Breast epithelium (tissue), 3 donors: ENCODE results near the gene TIMM10B.

Source experiments
- CTCF ChIP-seq, 3 donors: fragments of 450-650 bp; IDR thresholded peaks; one replicate each; pipeline ENCODE4 v1.5.1; 2016 to 2017; ENCODE audit warnings: antibody characterized with exemption in 3 of 3, mild to moderate bottlenecking in 3 of 3, moderate library complexity in 3 of 3
- POLR2A ChIP-seq: fragments of 450-650 bp; IDR thresholded peaks from one replicate; pipeline ENCODE4 v1.6.1; 2016; ENCODE audit warnings: antibody characterized with exemption, mild to moderate bottlenecking, moderate library complexity
- POLR2AphosphoS5 ChIP-seq, 3 donors: sonication (generic); formaldehyde crosslinking; IDR thresholded peaks; one replicate each; pipeline ENCODE4 v1.6.1; 2017; ENCODE audit warnings: antibody characterized with exemption in 3 of 3

- TF ChIP-seq CTCF (IDR thresholded peaks at IDR 0.05) (no peak), POLR2AphosphoS5 (IDR thresholded peaks at IDR 0.05) (no peak), POLR2A (no peak)
Observed at GRCh38 chr11:6476571-6476970, 4.7 kb upstream of the TIMM10B start.
